Transverse colon (tissue), 4 donors: ENCODE data around the gene HOXA13.

Experiments
- CTCF ChIP-seq, 5 experiments: fragments of 200-600 bp in 3 of 5; fragments of 450-650 bp in 2 of 5; sonication (generic) in 3 of 5; IDR thresholded peaks; 1 replicate in 2 of 5; 2 replicates in 3 of 5; pipeline ENCODE4 v1.5.1; 2016 to 2017; ENCODE audit warnings: antibody characterized with exemption in 5 of 5, inconsistent platforms in 3 of 5, mild to moderate bottlenecking in 2 of 5, moderate library complexity in 1 of 5
- POLR2AphosphoS5 ChIP-seq, 3 donors: sonication (generic); formaldehyde crosslinking; IDR thresholded peaks; one replicate each; pipeline ENCODE4 v1.6.1; 2016; ENCODE audit warnings: antibody characterized with exemption in 3 of 3

GRCh38 chr7:27211084-27211446 lies 11.2 kb upstream of the HOXA13 start:
- TF ChIP-seq POLR2AphosphoS5 (IDR thresholded peaks at IDR 0.05) = no peak
- no peak for TF ChIP-seq CTCF (IDR thresholded peaks at IDR 0.05)
